Measurements from ENCODE around the gene HPCA. TPM values are rescaled to one million over a fixed set of nuclear protein-coding genes. Genes with fewer than 3 reads are reported as not detected.

The HPCA gene
- total RNA-seq, 1 experiment from 2014 or later: 1.2 TPM

GRCh38 chr1:32944180-32944579 is 57.9 kb downstream of the HPCA start:
- H3K4me2 ChIP-seq (ENCODE audit: insufficient read depth, insufficient read length, low read length): no peak overlapping the region
- no peak for DNase-seq
- H3K27ac ChIP-seq (ENCODE audit: insufficient read length, low read depth, low read length): no peak overlapping the region
- H3K27me3 Mint-ChIP-seq (ENCODE audit: low read depth): no peaks in the 10 kb centered on the region
- H3K18ac ChIP-seq (ENCODE audit: insufficient read length, low read depth, low read length): no peak overlapping the region
- H2BK5ac ChIP-seq (ENCODE audit: insufficient read length, low read length): no peak overlapping the region
- H4K20me1 ChIP-seq (ENCODE audit: control insufficient read depth, insufficient read depth, insufficient read length): peaks cover 2% of the 10 kb centered on the region
- H3K79me2 ChIP-seq (ENCODE audit: insufficient read depth, low read length): no peaks in the 10 kb centered on the region
- H3K56ac ChIP-seq (ENCODE audit: insufficient read length, low read depth, low read length): no peak overlapping the region
- no peak overlapping the region for H2AFZ ChIP-seq (ENCODE audit: low read length)
- H3K23ac ChIP-seq (ENCODE audit: insufficient read length, low read depth, low read length): no peak overlapping the region
- H2BK120ac ChIP-seq (ENCODE audit: low read depth, low read length, poor library complexity, severe bottlenecking): no peak overlapping the region
- H2BK20ac ChIP-seq (ENCODE audit: low read depth, low read length, poor library complexity, severe bottlenecking): no peak overlapping the region
- H3K27me3 ChIP-seq (ENCODE audit: insufficient read depth, low read length): no peaks in the 10 kb centered on the region
- no peak overlapping the region for H2BK15ac ChIP-seq (ENCODE audit: low read depth, low read length)
- H2AK5ac ChIP-seq (ENCODE audit: insufficient read length, low read length): no peak overlapping the region
- H3K4me1 ChIP-seq (ENCODE audit: insufficient read depth, low read length): no peaks in the 10 kb centered on the region
- H3K14ac ChIP-seq (ENCODE audit: insufficient read depth, low read length): no peak overlapping the region
- no peaks in the 10 kb centered on the region for H3K9me3 ChIP-seq (ENCODE audit: control insufficient read depth, low read depth, low read length)
- H3K27ac Mint-ChIP-seq: no peak overlapping the region
- no peaks in the 10 kb centered on the region for H3K23me2 ChIP-seq (ENCODE audit: insufficient read length, low read depth, low read length, poor library complexity, severe bottlenecking)
- no peaks in the 10 kb centered on the region for H3K9me3 Mint-ChIP-seq
- H3K4me3 Mint-ChIP-seq: no peak overlapping the region
- H3K79me1 ChIP-seq (ENCODE audit: insufficient read depth, low read depth, low read length, poor library complexity, severe bottlenecking): no peaks in the 10 kb centered on the region
- H3K4me1 Mint-ChIP-seq: no peaks in the 10 kb centered on the region
- no peak overlapping the region for H4K91ac ChIP-seq (ENCODE audit: insufficient read length, low read depth, low read length)
- peaks cover 17 to 52% (median 30%) of the 10 kb centered on the region in 3 experiments; a peak in 6 of 7 replicates for H3K36me3 Mint-ChIP-seq (ENCODE audit: insufficient read depth in 1 of 3, low read depth in 3 of 3)
- H4K5ac ChIP-seq (ENCODE audit: insufficient read length, low read depth, low read length): no peak overlapping the region
- no peak overlapping the region for H3K4ac ChIP-seq (ENCODE audit: low read depth, low read length)
- no peak overlapping the region for H4K8ac ChIP-seq (replicated peaks; ENCODE audit: insufficient read length, low read depth, low read length)
- no peak for TF ChIP-seq CTCF (conservative IDR thresholded peaks at IDR 0.05)
- H3T11ph ChIP-seq (ENCODE audit: low read length): no peak overlapping the region
- H2BK12ac ChIP-seq (ENCODE audit: insufficient read length, low read depth, low read length): no peak overlapping the region
- no peak overlapping the region for H3K9ac ChIP-seq (ENCODE audit: extremely low read depth, insufficient read length, low read length)

Other genes with a start within 250 kb of the HPCA start
- gene ZBTB8OS, start 235.9 kb upstream of the HPCA start, total RNA-seq (2021): 59.4 and 64.2 TPM in 2 replicates
- 416 and 421 TPM in 2 replicates for gene RBBP4, start 235.3 kb upstream of the HPCA start, total RNA-seq (2021)
- 0.15 TPM in 2 replicates for gene SYNC, start 183.7 kb upstream of the HPCA start, total RNA-seq (2021)
- 185 and 194 TPM in 2 replicates for gene YARS1, start 69.1 kb upstream of the HPCA start, total RNA-seq (2021)
- 50.1 and 51.4 TPM in 2 replicates for gene S100PBP, start 68.8 kb upstream of the HPCA start, total RNA-seq (2021)
- 4.5 and 5.9 TPM in 2 replicates for gene FNDC5, start 15.6 kb upstream of the HPCA start, total RNA-seq (2021)
- 17.2 and 17.7 TPM in 2 replicates for gene TMEM54, start 14.9 kb downstream of the HPCA start, total RNA-seq (2021)
- gene RNF19B, start 78.3 kb downstream of the HPCA start, total RNA-seq (2021): 15.0 and 15.6 TPM in 2 replicates
- gene AK2, start 150.4 kb downstream of the HPCA start, total RNA-seq (2021): 144 and 159 TPM in 2 replicates
- gene AZIN2, start 194.7 kb downstream of the HPCA start, total RNA-seq (2021): 0.39 and 0.50 TPM in 2 replicates